HEK293 (cell line): ENCODE results near the gene IL1A.
A peak's percentile ranks its signal among the peaks of the same experiment; 100 is the strongest.

Source experiments
- CTCF ChIA-PET: fragments of 350-600 bp; formaldehyde crosslinking; extraction: SDS; loops from one replicate; lab custom pipeline; 2021; ENCODE audit warnings: antibody characterized with exemption; lab: Yijun Ruan, JAX
- POLR2A ChIA-PET: fragments of 300-600 bp; formaldehyde crosslinking; extraction: SDS; loops from one replicate; lab custom pipeline; 2020; ENCODE audit warnings: antibody characterized with exemption, inconsistent platforms; lab: Yijun Ruan, JAX
- H3K27ac ChIP-seq: fragments of 200-500 bp; sonication (Bioruptor generic); 2 replicates; pipeline ENCODE4 v1.5.1; 2014; ENCODE audit warnings: low read depth, low read length, control low read depth, inconsistent platforms; ENCODE audit errors: extremely low read depth
- H3K36me3 ChIP-seq, 2 experiments: fragments of 200-500 bp in 1 of 2; sonication (Bioruptor generic) in 1 of 2; 1 replicate in 1 of 2; 2 replicates in 1 of 2; pipeline ENCODE4 v1.5.1; 2014 to 2017; ENCODE audit warnings: inconsistent platforms in 2 of 2, low read length in 2 of 2; ENCODE audit not compliant: control insufficient read depth in 2 of 2, insufficient read depth in 1 of 2
- H3K4me1 ChIP-seq: fragments of 200-500 bp; sonication (Bioruptor generic); 2 replicates; pipeline ENCODE4 v1.5.1; 2014; ENCODE audit warnings: mild to moderate bottlenecking, low read length, inconsistent platforms; ENCODE audit not compliant: control insufficient read depth, insufficient read depth
- H3K4me3 ChIP-seq: 2 replicates; pipeline ENCODE4 v1.5.1; 2011; ENCODE audit warnings: low read depth, mild to moderate bottlenecking, control low read depth, low read length, moderate library complexity
- H3K9me3 ChIP-seq: fragments of 200-500 bp; sonication (Bioruptor generic); 2 replicates; pipeline ENCODE4 v1.5.1; 2014; ENCODE audit warnings: low read depth, low read length, inconsistent platforms; ENCODE audit not compliant: control insufficient read depth, insufficient read depth
- OSR2 ChIP-seq: fragments of 450-650 bp; formaldehyde crosslinking; IDR thresholded peaks from 2 replicates; pipeline ENCODE4 v1.5.1; 2016; ENCODE audit warnings: missing biosample characterization, missing genetic modification characterization
- ZBTB20 ChIP-seq: fragments of 450-650 bp; formaldehyde crosslinking; IDR thresholded peaks from 2 replicates; pipeline ENCODE4 v1.5.1; 2016; ENCODE audit warnings: missing biosample characterization, missing genetic modification characterization
- ZFHX2 ChIP-seq: fragments of 450-650 bp; formaldehyde crosslinking; conservative IDR thresholded peaks from 2 replicates; pipeline ENCODE4 v1.5.1; 2016; ENCODE audit warnings: missing biosample characterization, missing genetic modification characterization
- ZNF112 ChIP-seq: fragments of 450-650 bp; formaldehyde crosslinking; IDR thresholded peaks from 2 replicates; pipeline ENCODE4 v1.5.0; 2017; ENCODE audit warnings: missing biosample characterization, missing genetic modification characterization
- ZNF121 ChIP-seq: fragments of 450-650 bp; formaldehyde crosslinking; IDR thresholded peaks from 2 replicates; pipeline ENCODE4 v1.5.1; 2016; ENCODE audit warnings: missing biosample characterization, missing genetic modification characterization
- ZNF664 ChIP-seq: fragments of 450-650 bp; formaldehyde crosslinking; IDR thresholded peaks from 2 replicates; pipeline ENCODE4 v1.5.1; 2016; ENCODE audit warnings: missing biosample characterization, missing genetic modification characterization
- ZSCAN16 ChIP-seq: fragments of 450-650 bp; formaldehyde crosslinking; IDR thresholded peaks from 2 replicates; pipeline ENCODE4 v1.5.1; 2016; ENCODE audit warnings: missing biosample characterization, missing genetic modification characterization
- TF ChIP-seq, protein P1 (sequence below): fragments of 450-650 bp; formaldehyde crosslinking; IDR thresholded peaks from 2 replicates; pipeline ENCODE4 v1.5.1; 2016; ENCODE audit warnings: missing biosample characterization, missing genetic modification characterization, borderline replicate concordance
- TF ChIP-seq, protein P2 (sequence below): fragments of 450-650 bp; formaldehyde crosslinking; IDR thresholded peaks from 2 replicates; pipeline ENCODE4 v1.5.1; 2017; ENCODE audit warnings: missing biosample characterization, missing genetic modification characterization
- TF ChIP-seq, protein P3 (sequence below): fragments of 450-650 bp; formaldehyde crosslinking; IDR thresholded peaks from 2 replicates; pipeline ENCODE4 v1.5.1; 2016; ENCODE audit warnings: missing biosample characterization, missing genetic modification characterization
- TF ChIP-seq, protein P4 (sequence below): fragments of 450-650 bp; formaldehyde crosslinking; IDR thresholded peaks from 2 replicates; pipeline ENCODE4 v1.5.1; 2016; ENCODE audit warnings: missing biosample characterization, missing genetic modification characterization
- TF ChIP-seq, protein P5 (sequence below): fragments of 450-650 bp; formaldehyde crosslinking; IDR thresholded peaks from 2 replicates; pipeline ENCODE4 v1.5.1; 2016; ENCODE audit warnings: missing biosample characterization, missing genetic modification characterization
- TF ChIP-seq, protein P6 (sequence below): fragments of 450-650 bp; formaldehyde crosslinking; conservative IDR thresholded peaks from 2 replicates; pipeline ENCODE4 v1.5.1; 2016; ENCODE audit warnings: low read depth, missing biosample characterization, missing genetic modification characterization

Gene IL1A

DNA sequence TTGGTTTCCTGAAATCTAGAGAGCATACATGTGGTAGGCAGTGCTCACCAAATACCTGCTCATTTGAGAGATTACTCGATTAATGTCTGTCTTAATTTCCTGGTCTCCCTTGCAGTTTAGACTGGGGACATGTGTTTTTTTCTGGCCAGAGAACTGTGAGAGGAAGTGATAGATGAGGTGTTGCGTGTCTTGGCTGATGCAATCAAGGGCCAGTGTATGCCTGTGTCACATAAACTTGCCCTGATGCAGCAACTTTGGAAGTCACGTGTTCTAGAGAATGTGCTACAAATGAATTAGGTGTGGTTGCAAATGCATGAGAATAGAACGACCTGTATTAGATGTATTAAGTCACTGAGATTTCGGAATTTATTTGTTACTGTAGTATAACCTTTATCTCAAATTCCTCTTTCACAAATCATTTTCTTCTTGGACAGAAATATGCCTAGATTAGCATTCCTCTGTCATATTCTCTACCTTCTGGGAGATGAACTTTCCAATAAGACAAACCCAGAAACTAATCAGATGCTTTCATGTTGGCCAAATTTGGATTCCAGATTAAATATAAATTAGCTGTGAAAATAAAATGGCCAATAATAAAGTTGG is 9.9 kb upstream of the IL1A start:
- ChIA-PET POLR2A (no interaction called here), CTCF (interaction anchor here (0.7 to 1.2 kb wide), 3 partner anchors 91 to 496 kb away, joined by 3 to 4 read pairs (median 3); no protein-coding TSS in a partner anchor)
- Histone ChIP-seq H3K9me3 (no peaks in the 10 kb centered on the region), H3K4me1 (no peaks in the 10 kb centered on the region), H3K4me3 (no peak overlapping the region)
- TF ChIP-seq, protein P1, sequence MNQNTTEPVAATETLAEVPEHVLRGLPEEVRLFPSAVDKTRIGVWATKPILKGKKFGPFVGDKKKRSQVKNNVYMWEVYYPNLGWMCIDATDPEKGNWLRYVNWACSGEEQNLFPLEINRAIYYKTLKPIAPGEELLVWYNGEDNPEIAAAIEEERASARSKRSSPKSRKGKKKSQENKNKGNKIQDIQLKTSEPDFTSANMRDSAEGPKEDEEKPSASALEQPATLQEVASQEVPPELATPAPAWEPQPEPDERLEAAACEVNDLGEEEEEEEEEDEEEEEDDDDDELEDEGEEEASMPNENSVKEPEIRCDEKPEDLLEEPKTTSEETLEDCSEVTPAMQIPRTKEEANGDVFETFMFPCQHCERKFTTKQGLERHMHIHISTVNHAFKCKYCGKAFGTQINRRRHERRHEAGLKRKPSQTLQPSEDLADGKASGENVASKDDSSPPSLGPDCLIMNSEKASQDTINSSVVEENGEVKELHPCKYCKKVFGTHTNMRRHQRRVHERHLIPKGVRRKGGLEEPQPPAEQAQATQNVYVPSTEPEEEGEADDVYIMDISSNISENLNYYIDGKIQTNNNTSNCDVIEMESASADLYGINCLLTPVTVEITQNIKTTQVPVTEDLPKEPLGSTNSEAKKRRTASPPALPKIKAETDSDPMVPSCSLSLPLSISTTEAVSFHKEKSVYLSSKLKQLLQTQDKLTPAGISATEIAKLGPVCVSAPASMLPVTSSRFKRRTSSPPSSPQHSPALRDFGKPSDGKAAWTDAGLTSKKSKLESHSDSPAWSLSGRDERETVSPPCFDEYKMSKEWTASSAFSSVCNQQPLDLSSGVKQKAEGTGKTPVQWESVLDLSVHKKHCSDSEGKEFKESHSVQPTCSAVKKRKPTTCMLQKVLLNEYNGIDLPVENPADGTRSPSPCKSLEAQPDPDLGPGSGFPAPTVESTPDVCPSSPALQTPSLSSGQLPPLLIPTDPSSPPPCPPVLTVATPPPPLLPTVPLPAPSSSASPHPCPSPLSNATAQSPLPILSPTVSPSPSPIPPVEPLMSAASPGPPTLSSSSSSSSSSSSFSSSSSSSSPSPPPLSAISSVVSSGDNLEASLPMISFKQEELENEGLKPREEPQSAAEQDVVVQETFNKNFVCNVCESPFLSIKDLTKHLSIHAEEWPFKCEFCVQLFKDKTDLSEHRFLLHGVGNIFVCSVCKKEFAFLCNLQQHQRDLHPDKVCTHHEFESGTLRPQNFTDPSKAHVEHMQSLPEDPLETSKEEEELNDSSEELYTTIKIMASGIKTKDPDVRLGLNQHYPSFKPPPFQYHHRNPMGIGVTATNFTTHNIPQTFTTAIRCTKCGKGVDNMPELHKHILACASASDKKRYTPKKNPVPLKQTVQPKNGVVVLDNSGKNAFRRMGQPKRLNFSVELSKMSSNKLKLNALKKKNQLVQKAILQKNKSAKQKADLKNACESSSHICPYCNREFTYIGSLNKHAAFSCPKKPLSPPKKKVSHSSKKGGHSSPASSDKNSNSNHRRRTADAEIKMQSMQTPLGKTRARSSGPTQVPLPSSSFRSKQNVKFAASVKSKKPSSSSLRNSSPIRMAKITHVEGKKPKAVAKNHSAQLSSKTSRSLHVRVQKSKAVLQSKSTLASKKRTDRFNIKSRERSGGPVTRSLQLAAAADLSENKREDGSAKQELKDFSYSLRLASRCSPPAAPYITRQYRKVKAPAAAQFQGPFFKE (tag by site-specific recombination): no peak
- TF ChIP-seq ZBTB20 (tag by site-specific recombination) (peak; percentile 62; the same call in 1 of the 2 replicates), ZNF112 (tag by site-specific recombination) (no peak)
- TF ChIP-seq, all 188 proteins: peak for 1
- Histone ChIP-seq H3K36me3 (no peaks in the 10 kb centered on the region), H3K27ac (no peak overlapping the region)

DNA sequence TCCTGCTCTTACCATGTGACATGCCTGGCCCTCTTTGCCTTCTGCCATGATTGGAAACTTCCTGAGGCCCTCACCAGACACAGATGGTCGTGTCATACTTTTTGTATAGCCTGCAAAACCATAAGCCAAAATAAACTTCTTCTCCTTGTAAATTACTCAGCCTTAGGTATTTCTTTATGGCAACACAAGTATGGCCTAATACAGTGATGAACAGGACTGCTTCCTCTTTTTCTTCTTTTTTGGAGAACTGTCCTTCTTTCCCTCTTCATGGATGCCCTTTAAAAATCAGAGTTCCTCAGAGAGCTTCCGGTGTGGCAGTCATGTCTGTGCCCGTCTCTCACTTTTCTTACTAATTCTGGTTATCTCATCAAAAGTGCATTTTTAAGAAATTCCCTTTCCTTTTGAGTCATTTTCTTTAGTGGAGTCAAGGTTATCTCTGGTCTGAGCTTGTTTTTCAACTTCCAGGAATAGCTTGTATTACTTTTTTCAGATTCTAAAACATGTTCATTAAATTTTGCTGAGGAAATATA is 9.2 kb upstream of the IL1A start:
- Histone ChIP-seq H3K9me3 (no peaks in the 10 kb centered on the region), H3K27ac (no peak overlapping the region), H3K4me1 (no peaks in the 10 kb centered on the region), H3K36me3 (no peaks in the 10 kb centered on the region), H3K4me3 (no peak overlapping the region)
- CTCF ChIA-PET: interaction anchor here (0.7 to 1.2 kb wide), 3 partner anchors 92 to 496 kb away, joined by 3 to 4 read pairs (median 3); no protein-coding TSS in a partner anchor
- POLR2A ChIA-PET: no interaction called here
- TF ChIP-seq ZNF664 (tag by site-specific recombination): no peak
- TF ChIP-seq ZSCAN16 (tag by site-specific recombination): no peak
- TF ChIP-seq, protein P2, sequence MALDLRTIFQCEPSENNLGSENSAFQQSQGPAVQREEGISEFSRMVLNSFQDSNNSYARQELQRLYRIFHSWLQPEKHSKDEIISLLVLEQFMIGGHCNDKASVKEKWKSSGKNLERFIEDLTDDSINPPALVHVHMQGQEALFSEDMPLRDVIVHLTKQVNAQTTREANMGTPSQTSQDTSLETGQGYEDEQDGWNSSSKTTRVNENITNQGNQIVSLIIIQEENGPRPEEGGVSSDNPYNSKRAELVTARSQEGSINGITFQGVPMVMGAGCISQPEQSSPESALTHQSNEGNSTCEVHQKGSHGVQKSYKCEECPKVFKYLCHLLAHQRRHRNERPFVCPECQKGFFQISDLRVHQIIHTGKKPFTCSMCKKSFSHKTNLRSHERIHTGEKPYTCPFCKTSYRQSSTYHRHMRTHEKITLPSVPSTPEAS: no peak
- TF ChIP-seq, protein P3, sequence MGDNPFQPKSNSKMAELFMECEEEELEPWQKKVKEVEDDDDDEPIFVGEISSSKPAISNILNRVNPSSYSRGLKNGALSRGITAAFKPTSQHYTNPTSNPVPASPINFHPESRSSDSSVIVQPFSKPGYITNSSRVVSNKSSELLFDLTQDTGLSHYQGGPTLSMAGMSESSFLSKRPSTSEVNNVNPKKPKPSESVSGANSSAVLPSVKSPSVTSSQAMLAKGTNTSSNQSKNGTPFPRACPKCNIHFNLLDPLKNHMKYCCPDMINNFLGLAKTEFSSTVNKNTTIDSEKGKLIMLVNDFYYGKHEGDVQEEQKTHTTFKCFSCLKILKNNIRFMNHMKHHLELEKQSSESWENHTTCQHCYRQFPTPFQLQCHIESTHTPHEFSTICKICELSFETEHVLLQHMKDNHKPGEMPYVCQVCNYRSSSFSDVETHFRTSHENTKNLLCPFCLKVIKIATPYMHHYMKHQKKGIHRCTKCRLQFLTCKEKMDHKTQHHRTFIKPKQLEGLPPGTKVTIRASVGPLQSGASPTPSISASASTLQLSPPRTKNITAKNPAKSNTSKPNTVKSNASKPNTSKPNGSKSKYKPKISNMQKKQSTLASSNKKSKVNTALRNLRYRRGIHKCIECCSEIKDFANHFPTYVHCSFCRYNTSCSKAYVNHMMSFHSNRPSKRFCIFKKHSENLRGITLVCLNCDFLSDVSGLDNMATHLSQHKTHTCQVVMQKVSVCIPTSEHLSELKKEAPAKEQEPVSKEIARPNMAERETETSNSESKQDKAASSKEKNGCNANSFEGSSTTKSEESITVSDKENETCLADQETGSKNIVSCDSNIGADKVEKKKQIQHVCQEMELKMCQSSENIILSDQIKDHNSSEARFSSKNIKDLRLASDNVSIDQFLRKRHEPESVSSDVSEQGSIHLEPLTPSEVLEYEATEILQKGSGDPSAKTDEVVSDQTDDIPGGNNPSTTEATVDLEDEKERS (tag by site-specific recombination): no peak
- TF ChIP-seq OSR2: no peak
- TF ChIP-seq, protein P4, sequence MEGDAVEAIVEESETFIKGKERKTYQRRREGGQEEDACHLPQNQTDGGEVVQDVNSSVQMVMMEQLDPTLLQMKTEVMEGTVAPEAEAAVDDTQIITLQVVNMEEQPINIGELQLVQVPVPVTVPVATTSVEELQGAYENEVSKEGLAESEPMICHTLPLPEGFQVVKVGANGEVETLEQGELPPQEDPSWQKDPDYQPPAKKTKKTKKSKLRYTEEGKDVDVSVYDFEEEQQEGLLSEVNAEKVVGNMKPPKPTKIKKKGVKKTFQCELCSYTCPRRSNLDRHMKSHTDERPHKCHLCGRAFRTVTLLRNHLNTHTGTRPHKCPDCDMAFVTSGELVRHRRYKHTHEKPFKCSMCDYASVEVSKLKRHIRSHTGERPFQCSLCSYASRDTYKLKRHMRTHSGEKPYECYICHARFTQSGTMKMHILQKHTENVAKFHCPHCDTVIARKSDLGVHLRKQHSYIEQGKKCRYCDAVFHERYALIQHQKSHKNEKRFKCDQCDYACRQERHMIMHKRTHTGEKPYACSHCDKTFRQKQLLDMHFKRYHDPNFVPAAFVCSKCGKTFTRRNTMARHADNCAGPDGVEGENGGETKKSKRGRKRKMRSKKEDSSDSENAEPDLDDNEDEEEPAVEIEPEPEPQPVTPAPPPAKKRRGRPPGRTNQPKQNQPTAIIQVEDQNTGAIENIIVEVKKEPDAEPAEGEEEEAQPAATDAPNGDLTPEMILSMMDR (tag by site-specific recombination): no peak
- TF ChIP-seq, protein P5, sequence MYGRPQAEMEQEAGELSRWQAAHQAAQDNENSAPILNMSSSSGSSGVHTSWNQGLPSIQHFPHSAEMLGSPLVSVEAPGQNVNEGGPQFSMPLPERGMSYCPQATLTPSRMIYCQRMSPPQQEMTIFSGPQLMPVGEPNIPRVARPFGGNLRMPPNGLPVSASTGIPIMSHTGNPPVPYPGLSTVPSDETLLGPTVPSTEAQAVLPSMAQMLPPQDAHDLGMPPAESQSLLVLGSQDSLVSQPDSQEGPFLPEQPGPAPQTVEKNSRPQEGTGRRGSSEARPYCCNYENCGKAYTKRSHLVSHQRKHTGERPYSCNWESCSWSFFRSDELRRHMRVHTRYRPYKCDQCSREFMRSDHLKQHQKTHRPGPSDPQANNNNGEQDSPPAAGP: no peak
- TF ChIP-seq, protein P6, sequence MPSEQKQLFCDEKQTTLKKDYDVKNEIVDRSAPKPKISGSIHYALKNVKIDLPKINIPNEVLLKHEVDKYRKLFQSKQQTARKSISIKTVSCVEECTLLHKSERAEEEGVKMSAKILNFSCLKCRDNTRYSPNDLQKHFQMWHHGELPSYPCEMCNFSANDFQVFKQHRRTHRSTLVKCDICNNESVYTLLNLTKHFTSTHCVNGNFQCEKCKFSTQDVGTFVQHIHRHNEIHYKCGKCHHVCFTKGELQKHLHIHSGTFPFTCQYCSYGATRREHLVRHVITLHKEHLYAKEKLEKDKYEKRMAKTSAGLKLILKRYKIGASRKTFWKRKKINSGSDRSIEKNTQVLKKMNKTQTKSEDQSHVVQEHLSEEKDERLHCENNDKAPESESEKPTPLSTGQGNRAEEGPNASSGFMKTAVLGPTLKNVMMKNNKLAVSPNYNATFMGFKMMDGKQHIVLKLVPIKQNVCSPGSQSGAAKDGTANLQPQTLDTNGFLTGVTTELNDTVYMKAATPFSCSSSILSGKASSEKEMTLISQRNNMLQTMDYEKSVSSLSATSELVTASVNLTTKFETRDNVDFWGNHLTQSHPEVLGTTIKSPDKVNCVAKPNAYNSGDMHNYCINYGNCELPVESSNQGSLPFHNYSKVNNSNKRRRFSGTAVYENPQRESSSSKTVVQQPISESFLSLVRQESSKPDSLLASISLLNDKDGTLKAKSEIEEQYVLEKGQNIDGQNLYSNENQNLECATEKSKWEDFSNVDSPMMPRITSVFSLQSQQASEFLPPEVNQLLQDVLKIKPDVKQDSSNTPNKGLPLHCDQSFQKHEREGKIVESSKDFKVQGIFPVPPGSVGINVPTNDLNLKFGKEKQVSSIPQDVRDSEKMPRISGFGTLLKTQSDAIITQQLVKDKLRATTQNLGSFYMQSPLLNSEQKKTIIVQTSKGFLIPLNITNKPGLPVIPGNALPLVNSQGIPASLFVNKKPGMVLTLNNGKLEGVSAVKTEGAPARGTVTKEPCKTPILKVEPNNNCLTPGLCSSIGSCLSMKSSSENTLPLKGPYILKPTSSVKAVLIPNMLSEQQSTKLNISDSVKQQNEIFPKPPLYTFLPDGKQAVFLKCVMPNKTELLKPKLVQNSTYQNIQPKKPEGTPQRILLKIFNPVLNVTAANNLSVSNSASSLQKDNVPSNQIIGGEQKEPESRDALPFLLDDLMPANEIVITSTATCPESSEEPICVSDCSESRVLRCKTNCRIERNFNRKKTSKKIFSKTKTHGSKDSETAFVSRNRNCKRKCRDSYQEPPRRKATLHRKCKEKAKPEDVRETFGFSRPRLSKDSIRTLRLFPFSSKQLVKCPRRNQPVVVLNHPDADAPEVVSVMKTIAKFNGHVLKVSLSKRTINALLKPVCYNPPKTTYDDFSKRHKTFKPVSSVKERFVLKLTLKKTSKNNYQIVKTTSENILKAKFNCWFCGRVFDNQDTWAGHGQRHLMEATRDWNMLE (tag by site-specific recombination): no peak
- TF ChIP-seq ZNF121 (tag by site-specific recombination): no peak
- no peak for TF ChIP-seq ZFHX2 (tag by site-specific recombination)
